ENCODE measurements around the gene CLDN4. TPM values are rescaled to one million over a fixed set of nuclear protein-coding genes. Genes with fewer than 3 reads are reported as not detected.

Gene CLDN4
- polyA plus RNA-seq, 1 donor (not counting 4 experiments of a cell fraction or from before 2014, with no cell fraction given): 7.2 TPM

DNA sequence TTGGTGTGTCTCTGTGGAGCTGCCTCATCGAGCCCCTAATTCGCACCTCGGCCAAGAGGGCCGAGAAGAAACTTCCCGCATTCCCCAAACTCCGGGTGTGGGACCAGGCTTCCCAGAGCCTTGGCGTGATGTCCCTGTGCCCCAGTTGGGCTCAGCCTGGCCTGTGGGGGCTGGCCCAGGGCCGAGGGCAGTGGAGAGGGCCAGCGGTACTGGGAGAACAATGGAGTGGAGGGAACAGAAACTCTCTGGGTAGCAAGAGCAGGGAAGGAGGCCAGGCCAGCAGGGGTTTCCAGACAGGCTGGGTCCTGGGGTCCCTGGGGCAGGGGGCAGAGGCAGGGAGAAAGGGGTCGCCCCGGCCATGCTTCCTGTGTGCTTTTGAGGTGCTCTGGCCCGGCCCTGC is 46.2 kb downstream of the CLDN4 start:
- no peak overlapping the region for H2AFZ ChIP-seq (ENCODE audit: control insufficient read depth, low read length)
- FAIRE-seq (no peak), DNase-seq (ENCODE audit: low read depth, low spot score) (no peak)
- H3K4me1 ChIP-seq (ENCODE audit: control insufficient read depth, extremely low read depth, insufficient read depth, low read length): no peaks in the 10 kb centered on the region
- no peaks in the 10 kb centered on the region for H3K9me1 ChIP-seq (ENCODE audit: control insufficient read depth, extremely low read depth, insufficient read depth, low read length)
- H3K27ac ChIP-seq (ENCODE audit: control insufficient read depth, insufficient read depth, low read length): no peak overlapping the region
- H3K27me3 ChIP-seq (ENCODE audit: control insufficient read depth, extremely low read depth, insufficient read depth, low read length): peaks cover 23% of the 10 kb centered on the region
- dilution Hi-C loops (cut with MboI; ENCODE audit: extremely low pct_ligation_motif_present, low sequenced_read_pairs): no loop called here
- no peak overlapping the region for H3K4me2 ChIP-seq (ENCODE audit: control insufficient read depth, extremely low read depth, insufficient read depth, low read depth, low read length)
- H3K9ac ChIP-seq (ENCODE audit: control insufficient read depth, extremely low read depth, insufficient read depth, low read length): no peak overlapping the region
- no peaks in the 10 kb centered on the region for H3K36me3 ChIP-seq (ENCODE audit: control insufficient read depth in 2 of 2, extremely low read depth in 1 of 2, insufficient read depth in 2 of 2, low read length in 2 of 2)
- no peak overlapping the region for H3K4me3 ChIP-seq (ENCODE audit: control insufficient read depth in 2 of 3, extremely low read depth in 1 of 3, insufficient read depth in 2 of 3, low read depth in 1 of 3, low read length in 3 of 3)
- no peaks in the 10 kb centered on the region for H3K9me3 ChIP-seq (ENCODE audit: control insufficient read depth, low read depth, low read length)
- TF ChIP-seq CTCF (optimal IDR thresholded peaks at IDR 0.05 in 1 of 3, IDR thresholded peaks at IDR 0.05 in 1 of 3, conservative IDR thresholded peaks at IDR 0.05 in 1 of 3; ENCODE audit: extremely low read depth in 1 of 3, insufficient read depth in 2 of 3, low read length in 3 of 3) (no peak), EZH2 (IDR thresholded peaks at IDR 0.05; ENCODE audit: low read length) (no peak)
- no peaks in the 10 kb centered on the region for H4K20me1 ChIP-seq (ENCODE audit: control insufficient read depth, extremely low read depth, insufficient read depth, low read length)
- no peaks in the 10 kb centered on the region for H3K79me2 ChIP-seq (ENCODE audit: control insufficient read depth, insufficient read depth, low read length)

DNA sequence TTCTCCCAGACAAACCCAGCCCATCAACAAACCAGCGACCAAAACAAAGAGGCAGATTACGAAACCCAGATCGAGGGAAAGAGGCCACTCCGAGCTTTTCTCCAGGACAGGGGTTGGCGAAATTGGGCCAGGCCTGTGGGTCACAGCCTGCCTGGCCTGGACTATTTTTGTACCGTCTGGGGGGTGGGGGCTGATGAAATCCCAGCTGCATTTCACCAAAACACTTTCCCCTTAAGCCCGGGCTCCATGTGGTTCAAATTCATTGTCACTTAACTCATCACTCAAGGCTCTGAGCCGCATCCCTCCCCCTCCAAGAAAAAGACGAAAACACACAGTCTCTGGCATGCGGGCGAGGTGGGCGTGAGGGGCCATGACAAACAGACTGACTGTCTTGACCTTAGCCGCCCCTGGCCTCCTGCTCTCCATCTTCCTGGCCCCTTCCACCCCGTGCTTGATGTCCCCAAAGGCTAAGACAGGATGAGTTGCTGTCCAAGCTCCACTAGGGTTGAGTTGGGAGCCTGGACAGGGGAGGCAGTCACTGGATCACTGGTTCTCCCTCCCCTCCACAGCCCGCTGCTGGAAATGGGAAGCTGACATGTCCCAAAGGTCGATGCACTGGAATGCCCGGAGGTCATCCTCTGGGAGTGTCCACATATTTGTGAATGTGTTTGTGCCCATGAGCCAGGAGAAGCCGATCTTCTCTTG is 49.3 kb downstream of the CLDN4 start:
- no peak overlapping the region for H2AFZ ChIP-seq (ENCODE audit: control insufficient read depth, low read length)
- no peak overlapping the region for H3K4me2 ChIP-seq (ENCODE audit: control insufficient read depth, extremely low read depth, insufficient read depth, low read depth, low read length)
- no peak for DNase-seq (ENCODE audit: low read depth, low spot score)
- dilution Hi-C loops (cut with MboI; ENCODE audit: extremely low pct_ligation_motif_present, low sequenced_read_pairs): no loop called here
- no peaks in the 10 kb centered on the region for H3K36me3 ChIP-seq (ENCODE audit: control insufficient read depth in 2 of 2, extremely low read depth in 1 of 2, insufficient read depth in 2 of 2, low read length in 2 of 2)
- H3K79me2 ChIP-seq (ENCODE audit: control insufficient read depth, insufficient read depth, low read length): no peaks in the 10 kb centered on the region
- H3K9me1 ChIP-seq (ENCODE audit: control insufficient read depth, extremely low read depth, insufficient read depth, low read length): no peaks in the 10 kb centered on the region
- H3K27me3 ChIP-seq (ENCODE audit: control insufficient read depth, extremely low read depth, insufficient read depth, low read length): peaks cover 28% of the 10 kb centered on the region
- no peak overlapping the region for H3K27ac ChIP-seq (ENCODE audit: control insufficient read depth, insufficient read depth, low read length)
- no peaks in the 10 kb centered on the region for H4K20me1 ChIP-seq (ENCODE audit: control insufficient read depth, extremely low read depth, insufficient read depth, low read length)
- H3K4me1 ChIP-seq (ENCODE audit: control insufficient read depth, extremely low read depth, insufficient read depth, low read length): no peaks in the 10 kb centered on the region
- H3K9me3 ChIP-seq (ENCODE audit: control insufficient read depth, low read depth, low read length): no peaks in the 10 kb centered on the region
- no peak for FAIRE-seq
- H3K9ac ChIP-seq (ENCODE audit: control insufficient read depth, extremely low read depth, insufficient read depth, low read length): no peak overlapping the region
- TF ChIP-seq EZH2 (IDR thresholded peaks at IDR 0.05; ENCODE audit: low read length): peak; percentile 41
- TF ChIP-seq CTCF (optimal IDR thresholded peaks at IDR 0.05 in 1 of 3, IDR thresholded peaks at IDR 0.05 in 1 of 3, conservative IDR thresholded peaks at IDR 0.05 in 1 of 3; ENCODE audit: extremely low read depth in 1 of 3, insufficient read depth in 2 of 3, low read length in 3 of 3): no peak
- H3K4me3 ChIP-seq (ENCODE audit: control insufficient read depth in 2 of 3, extremely low read depth in 1 of 3, insufficient read depth in 2 of 3, low read depth in 1 of 3, low read length in 3 of 3): no peak overlapping the region
